GM21423 (cell line): ENCODE results near the gene UXT.
A peak's percentile ranks its signal among the peaks of the same experiment; 100 is the strongest.

Experiments
- ATAC-seq: cut with Tn5 transposase; IDR thresholded peaks from one replicate; pipeline ENCODE4 v1.9.1; 2021; ENCODE audit warnings: mild to moderate bottlenecking, moderate library complexity; ENCODE audit not compliant: unreplicated experiment

Gene UXT

GRCh38 chrX:47649781-47650163, 9.2 kb downstream of the UXT start:
- ATAC-seq, result no peak

GRCh38 chrX:47649271-47649670, 9.7 kb downstream of the UXT start:
- no peak for ATAC-seq

- no peak for ATAC-seq
Measured at GRCh38 chrX:47648376-47648775, 10.6 kb downstream of the UXT start.

GRCh38 chrX:47646636-47647035, 12.3 kb downstream of the UXT start:
- ATAC-seq, result no peak

GRCh38 chrX:47645530-47645929, 13.4 kb downstream of the UXT start:
- ATAC-seq, result no peak

GRCh38 chrX:47644557-47645091, 14.4 kb downstream of the UXT start:
- no peak for ATAC-seq

- ATAC-seq, result no peak
Measured at GRCh38 chrX:47643926-47644325, 15.1 kb downstream of the UXT start.

- ATAC-seq, result no peak
Measured at GRCh38 chrX:47638816-47639215, 20.2 kb downstream of the UXT start.

- peak; percentile 75 for ATAC-seq
Measured at GRCh38 chrX:47637546-47638195, 21.3 kb downstream of the UXT start.

- ATAC-seq, result no peak
Measured at GRCh38 chrX:47634871-47635575, 24.0 kb downstream of the UXT start.

- ATAC-seq, result no peak
Measured at GRCh38 chrX:47633689-47634590, 25.0 kb downstream of the UXT start.

- ATAC-seq, result no peak
Measured at GRCh38 chrX:47632666-47633065, 26.3 kb downstream of the UXT start.

GRCh38 chrX:47631676-47632075, 27.3 kb downstream of the UXT start:
- ATAC-seq, result no peak

- ATAC-seq, result no peak
Measured at GRCh38 chrX:47629419-47630200, 29.4 kb downstream of the UXT start, which contains the start of gene CFP. Gene CFP (minus strand): TSS chrX:47629930. CDS start chrX:47629844, 86 bp downstream.

GRCh38 chrX:47628982-47629381, 30.0 kb downstream of the UXT start:
- no peak for ATAC-seq

- ATAC-seq, result no peak
Measured at GRCh38 chrX:47625365-47625764, 33.6 kb downstream of the UXT start.

GRCh38 chrX:47623540-47624027, 35.4 kb downstream of the UXT start:
- ATAC-seq, result no peak

- no peak for ATAC-seq
Measured at GRCh38 chrX:47621851-47622250, 37.1 kb downstream of the UXT start.

GRCh38 chrX:47620303-47620685, 38.7 kb downstream of the UXT start:
- ATAC-seq, result no peak
